SHP77 treated with DMSO at 0.1 percent for 48 hours (cell line): ENCODE measurements around the gene NEK3.
A peak's percentile ranks its signal among the peaks of the same experiment; 100 is the strongest.
"Not testable (repeated sequence)": the region's sequence is repeated elsewhere in the genome, so short reads cannot be mapped to it uniquely, and the experiment has no call there.

ENCODE experiments used
- DNase-seq: peaks from one replicate; lab custom pipeline; 2025; lab: John Stamatoyannopoulos, UW

The NEK3 gene

GRCh38 chr13:52159159-52159982, at the start of gene NEK3:
Gene NEK3 (minus strand): TSS chr13:52159597. CDS start chr13:52156191, 3,406 bp downstream.
- DNase-seq = peak; percentile 45

GRCh38 chr13:52208384-52208783, 49.0 kb upstream of the NEK3 start:
- not testable (repeated sequence) for DNase-seq

- DNase-seq = not testable (repeated sequence)
Observed at GRCh38 chr13:52207896-52208295, 48.5 kb upstream of the NEK3 start.

GRCh38 chr13:52207337-52207736, 47.9 kb upstream of the NEK3 start:
- DNase-seq = not testable (repeated sequence)

GRCh38 chr13:52204546-52204945, 45.1 kb upstream of the NEK3 start:
- DNase-seq = not testable (repeated sequence)

- DNase-seq = not testable (repeated sequence)
Observed at GRCh38 chr13:52203864-52204263, 44.5 kb upstream of the NEK3 start.

GRCh38 chr13:52202506-52202905, 43.1 kb upstream of the NEK3 start:
- DNase-seq = not testable (repeated sequence)

GRCh38 chr13:52201439-52202193, 42.2 kb upstream of the NEK3 start:
- DNase-seq = peak; percentile 2

- peak; percentile 93 for DNase-seq
Observed at GRCh38 chr13:52195401-52195837, 36.0 kb upstream of the NEK3 start.

- peak; percentile 60 for DNase-seq
Observed at GRCh38 chr13:52194184-52194868, 34.9 kb upstream of the NEK3 start.

- DNase-seq = not testable (repeated sequence)
Observed at GRCh38 chr13:52193587-52194183, 34.3 kb upstream of the NEK3 start.

GRCh38 chr13:52187424-52188187, 28.2 kb upstream of the NEK3 start:
- DNase-seq = not testable (repeated sequence)

- DNase-seq = no peak
Observed at GRCh38 chr13:52187029-52187423, 27.6 kb upstream of the NEK3 start.

- DNase-seq = not testable (repeated sequence)
Observed at GRCh38 chr13:52181316-52181954, 22.0 kb upstream of the NEK3 start.

- DNase-seq = no peak
Observed at GRCh38 chr13:52179925-52180324, 20.5 kb upstream of the NEK3 start.

- DNase-seq = no peak
Observed at GRCh38 chr13:52177276-52177675, 17.9 kb upstream of the NEK3 start.

GRCh38 chr13:52173970-52174369, 14.6 kb upstream of the NEK3 start:
- not testable (repeated sequence) for DNase-seq

- no peak for DNase-seq
Observed at GRCh38 chr13:52173373-52173772, 14.0 kb upstream of the NEK3 start.

- DNase-seq = not testable (repeated sequence)
Observed at GRCh38 chr13:52171686-52172085, 12.3 kb upstream of the NEK3 start.

- DNase-seq = not testable (repeated sequence)
Observed at GRCh38 chr13:52170828-52171391, 11.5 kb upstream of the NEK3 start.
